Measurements from ENCODE around the gene NAALADL2.

- TF ChIP-seq CTCF (IDR thresholded peaks at IDR 0.05) (no peak), POLR2A (IDR thresholded peaks at IDR 0.05) (no peak)
These were observed 415.5 kb downstream of the NAALADL2 start for GRCh38 chr3:175274474-175275218.

Data from vagina (tissue), 2 donors.